GM12878 (cell line): ENCODE results near the gene PPP1R37. TPM values are rescaled to one million over a fixed set of nuclear protein-coding genes. Genes with fewer than 3 reads are reported as not detected.

Experiments used
- ATAC-seq: fragments of 200-7000 bp; cut with Tn5 transposase; 3 replicates; pipeline ENCODE4 v1.9.1; 2020; ENCODE audit warnings: mild to moderate bottlenecking, moderate library complexity
- BruUV-seq: library from RNA; stranded (reverse); fragments of 400-500 nt; replicated peaks from 2 replicates; lab custom pipeline; 2021; lab: Mats Ljungman, UMichigan
- CTCF ChIA-PET: fragments of 300-600 bp; sonication (Branson Sonifier 250); formaldehyde crosslinking; extraction: SDS; loops from one replicate; lab custom pipeline; 2021; ENCODE audit warnings: inconsistent platforms; lab: Yijun Ruan, JAX
- POLR2A ChIA-PET: fragments of 350-600 bp; formaldehyde crosslinking; extraction: SDS; loops from one replicate; lab custom pipeline; 2021; ENCODE audit warnings: inconsistent platforms; lab: Charles Lee
- RAD21 ChIA-PET: fragments of 300-600 bp; sonication (Branson Sonifier 250); formaldehyde crosslinking; loops from one replicate; lab custom pipeline; 2023; ENCODE audit warnings: antibody characterized with exemption; ENCODE audit not compliant: unreplicated experiment; lab: Charles Lee
- SMC1A ChIA-PET: fragments of 300-600 bp; sonication (Branson Sonifier 250); formaldehyde crosslinking; loops from one replicate; lab custom pipeline; 2023; ENCODE audit not compliant: unreplicated experiment, uncharacterized antibody; lab: Charles Lee
- DNase-seq: peaks from one replicate; pipeline ENCODE4 v3.0.0-alpha.2; 2011; ENCODE audit warnings: low read depth, low spot score
- FAIRE-seq: peaks from 3 replicates; lab custom pipeline; 2011; peaks lifted over from hg19 to GRCh38; lab: Jason Lieb, UNC
- H2AFZ ChIP-seq: 2 replicates; pipeline ENCODE4 v1.6.0; 2011; ENCODE audit warnings: low read depth, low read length, control low read depth; ENCODE audit not compliant: control insufficient read depth
- H3K27ac ChIP-seq: 2 replicates; pipeline ENCODE4 v1.5.1; 2011; ENCODE audit warnings: control low read depth; ENCODE audit not compliant: control insufficient read depth, insufficient read depth
- H3K27me3 ChIP-seq, 2 experiments: replicated peaks in 1 of 2; 2 replicates each; pipeline versions ENCODE4 v1.6.0 to v1.6.1; 2011; ENCODE audit warnings: low read length in 1 of 2; ENCODE audit not compliant: control insufficient read depth in 2 of 2, insufficient read depth in 2 of 2
- H3K36me3 ChIP-seq, 2 experiments: 2 replicates each; pipeline ENCODE4 v1.5.1; 2011; ENCODE audit warnings: low read length in 1 of 2; ENCODE audit not compliant: control insufficient read depth in 2 of 2, insufficient read depth in 2 of 2
- H3K4me1 ChIP-seq: 2 replicates; pipeline ENCODE4 v1.6.1; 2011; ENCODE audit warnings: mild to moderate bottlenecking, low read length, moderate library complexity, mixed read lengths; ENCODE audit not compliant: control insufficient read depth, insufficient read depth
- H3K4me2 ChIP-seq: 2 replicates; pipeline ENCODE4 v1.6.0; 2011; ENCODE audit warnings: control low read depth; ENCODE audit not compliant: control insufficient read depth, insufficient read depth
- H3K4me3 ChIP-seq: fragments of 200-600 bp; sonication (generic); 2 replicates; pipeline ENCODE4 v1.5.1; 2016
- H3K79me2 ChIP-seq: 2 replicates; pipeline ENCODE4 v1.6.0; 2011; ENCODE audit warnings: low read length; ENCODE audit not compliant: control insufficient read depth, insufficient read depth
- H3K9ac ChIP-seq: 2 replicates; pipeline ENCODE4 v1.8.0; 2011; ENCODE audit warnings: low read length, control low read depth, mixed read lengths; ENCODE audit not compliant: control insufficient read depth, insufficient read depth
- H3K9me3 ChIP-seq: replicated peaks from 3 replicates; pipeline ENCODE4 v1.5.1; 2011; ENCODE audit warnings: mild to moderate bottlenecking, low read length; ENCODE audit not compliant: control insufficient read depth, insufficient read depth
- H4K20me1 ChIP-seq: 2 replicates; pipeline ENCODE4 v1.6.0; 2011; ENCODE audit not compliant: control insufficient read depth, insufficient read depth
- PML ChIP-seq: IDR thresholded peaks from 2 replicates; pipeline ENCODE4 v1.6.1; 2012; ENCODE audit warnings: low read length, inconsistent platforms
- SMAD1 ChIP-seq: fragments of 450-650 bp; IDR thresholded peaks from 2 replicates; pipeline ENCODE4 v1.6.1; 2018; ENCODE audit warnings: mild to moderate bottlenecking, low read depth; ENCODE audit not compliant: partially characterized antibody
- TCF3 ChIP-seq: IDR thresholded peaks from 2 replicates; pipeline ENCODE4 v1.6.1; 2012; ENCODE audit warnings: low read depth, mild to moderate bottlenecking, low read length, borderline replicate concordance; ENCODE audit not compliant: insufficient read depth
- WRNIP1 ChIP-seq: IDR thresholded peaks from 2 replicates; pipeline ENCODE4 v1.6.1; 2011; ENCODE audit warnings: low read depth, low read length, improper control_type of control experiment, borderline replicate concordance
- WGBS: methylation state at CpG from one replicate; pipeline ENCODE4 v1.1.6; 2016; ENCODE audit warnings: low lambda C conversion rate; ENCODE audit not compliant: insufficient replicate concordance, insufficient coverage; ENCODE audit errors: missing lambda C conversion rate; 5-methylcytosine and 5-hydroxymethylcytosine counted together
- in situ Hi-C: fragments of 300-500 bp; cut with MboI; formaldehyde crosslinking; loops from 9 replicates; pipeline ENCODE4 v1.14.3; 2018; ENCODE audit warnings: mixed read lengths
- intact Hi-C: fragments of 100-400 bp; cut with micrococcal nuclease; formaldehyde crosslinking; loops from one replicate; pipeline ENCODE4 v1.14.2; 2022; ENCODE audit not compliant: unreplicated experiment
- polyA plus RNA-seq, 11 experiments: library from polyadenylated mRNA; depleted of rRNA in 4 of 11; unstranded in 6 of 11; stranded (reverse) in 5 of 11; fragments of >200 nt; fragmentation: Nextera tagmentation in 4 of 11; fragmentation: Illumina TruSeq in 1 of 11; extraction: Ambion mirVana in 4 of 11; extraction: Trizol in 1 of 11; gene quantifications; 1 replicate in 1 of 11; 2 replicates in 10 of 11; pipeline versions ENCODE4 v1.2.1 to v1.2.3, GENCODE V29; 2011 to 2016; ENCODE audit warnings: inconsistent platforms in 2 of 11, missing spikeins in 2 of 11, low read depth in 1 of 11
- total RNA-seq, 4 experiments: library from RNA; depleted of rRNA in 3 of 4; stranded (reverse); fragments of >200 nt in 3 of 4; fragmentation: Illumina TruSeq in 1 of 4; extraction: Trizol in 1 of 4; gene quantifications; 2 replicates each; pipeline versions ENCODE4 v1.2.1 to v1.2.3, GENCODE V29; 2013 to 2021
- TF ChIP-seq, protein P1 (sequence below): fragments of 450-650 bp; IDR thresholded peaks from 2 replicates; pipeline ENCODE4 v1.6.1; 2016; ENCODE audit warnings: mild to moderate bottlenecking
- TF ChIP-seq, protein P2 (sequence below): fragments of 450-650 bp; IDR thresholded peaks from 2 replicates; pipeline ENCODE4 v1.6.1; 2017; ENCODE audit warnings: low read depth, mild to moderate bottlenecking, moderate library complexity
- TF ChIP-seq, protein P3 (sequence below): fragments of 450-650 bp; IDR thresholded peaks from 2 replicates; pipeline ENCODE4 v1.6.1; 2017; ENCODE audit warnings: antibody characterized with exemption, mild to moderate bottlenecking, moderate library complexity

PPP1R37 gene
- total and polyA plus RNA-seq, 10 of the 15 experiments (the other 5 are each of a cell fraction or from before 2014, with no cell fraction given) = 0.09 to 21.3 (median 5.1) TPM; not detected in 1

DNA sequence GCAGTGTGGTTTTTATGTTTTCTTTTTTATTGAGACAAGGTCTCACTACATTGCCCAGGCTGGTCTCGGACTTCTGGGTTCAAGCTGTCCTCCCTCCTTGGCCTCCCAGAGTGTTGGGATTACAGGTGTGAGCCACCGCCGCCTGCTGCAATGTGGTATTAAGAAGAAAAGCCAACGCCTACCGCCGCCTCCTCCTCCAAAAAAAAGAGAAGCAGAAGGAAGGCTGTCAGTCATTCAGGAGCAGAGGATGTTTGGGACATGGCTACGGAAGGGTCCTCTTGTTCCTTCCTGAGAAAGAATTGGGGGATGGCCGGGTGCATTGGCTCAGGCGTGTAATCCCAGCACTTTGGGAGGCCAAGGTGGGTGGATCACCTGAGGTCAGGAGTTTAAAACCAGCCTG lies 1.2 kb downstream of the PPP1R37 start:
- no peak for ATAC-seq
- Histone ChIP-seq H3K4me3 (peak overlapping the region; percentile 93), H3K36me3 (peaks cover 9 to 15% of the 10 kb centered on the region in 2 experiments), H3K9ac (peak overlapping the region; percentile 97), H3K4me2 (peak overlapping the region; percentile 48), H3K27me3 (no peaks in the 10 kb centered on the region)
- RAD21 ChIA-PET = interaction anchor here (1.2 kb wide), 1 partner anchor 93 kb away, joined by 3 read pairs; no protein-coding TSS in a partner anchor
- BruUV-seq = no TSS peak
- CTCF ChIA-PET = interaction anchor here (0.7 to 1.5 kb wide), 2 partner anchors 31 to 37 kb away, joined by 3 to 5 read pairs; no protein-coding TSS in a partner anchor
- SMC1A ChIA-PET = no interaction called here
- in situ Hi-C loops = no loop called here
- intact Hi-C loops = loop anchor here (5.0 to 10.0 kb wide), 3 partner anchors 83 to 391 kb away; partner anchors contain the start of genes BLOC1S3 and TRAPPC6A
- WGBS = 41% methylated on average over 9 of the region's 9 CpGs
- TF ChIP-seq WRNIP1 = no peak
- TF ChIP-seq, protein P1, sequence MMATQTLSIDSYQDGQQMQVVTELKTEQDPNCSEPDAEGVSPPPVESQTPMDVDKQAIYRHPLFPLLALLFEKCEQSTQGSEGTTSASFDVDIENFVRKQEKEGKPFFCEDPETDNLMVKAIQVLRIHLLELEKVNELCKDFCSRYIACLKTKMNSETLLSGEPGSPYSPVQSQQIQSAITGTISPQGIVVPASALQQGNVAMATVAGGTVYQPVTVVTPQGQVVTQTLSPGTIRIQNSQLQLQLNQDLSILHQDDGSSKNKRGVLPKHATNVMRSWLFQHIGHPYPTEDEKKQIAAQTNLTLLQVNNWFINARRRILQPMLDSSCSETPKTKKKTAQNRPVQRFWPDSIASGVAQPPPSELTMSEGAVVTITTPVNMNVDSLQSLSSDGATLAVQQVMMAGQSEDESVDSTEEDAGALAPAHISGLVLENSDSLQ = peak; percentile 59
- TF ChIP-seq, all 136 proteins: peak for 1
- FAIRE-seq (no peak), DNase-seq (no peak)
- Histone ChIP-seq H3K4me1 (peaks cover 9% of the 10 kb centered on the region), H2AFZ (no peak overlapping the region), H4K20me1 (peaks cover 5% of the 10 kb centered on the region; the same call in 1 of the 2 replicates), H3K79me2 (peaks cover 61% of the 10 kb centered on the region), H3K9me3 (peaks cover 2% of the 10 kb centered on the region; the same call in 2 of the 3 replicates), H3K27ac (0 out of 2 replicates have a peak overlapping the region, but pooled peaks have one; percentile 98)
- POLR2A ChIA-PET = interaction anchor here (0.8 kb wide), 1 partner anchor 25 kb away, joined by 3 read pairs; no protein-coding TSS in a partner anchor

DNA sequence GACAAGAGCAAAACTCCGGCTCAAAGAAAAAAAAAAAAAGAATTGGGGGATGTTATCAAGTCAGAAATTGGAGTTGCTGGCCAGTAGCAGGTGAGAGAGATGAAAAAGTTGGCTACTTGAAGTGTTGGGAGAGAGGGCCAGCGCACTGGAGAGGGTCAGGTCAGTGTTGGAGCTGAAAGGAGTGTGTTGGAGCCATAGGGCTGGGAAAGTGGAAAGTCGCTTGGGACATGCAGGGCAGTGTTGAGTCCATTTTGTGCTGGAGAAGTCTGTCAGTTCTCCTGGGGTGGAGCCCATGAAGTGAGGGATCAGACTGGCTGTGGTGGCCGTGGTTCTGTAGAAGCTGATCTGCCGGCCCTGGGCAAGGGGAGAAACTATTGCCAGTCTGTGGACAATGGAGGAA lies 1.7 kb downstream of the PPP1R37 start:
- ChIA-PET CTCF (interaction anchor here (0.7 to 1.5 kb wide), 2 partner anchors 30 to 37 kb away, joined by 3 to 5 read pairs; no protein-coding TSS in a partner anchor), SMC1A (interaction anchor here (1.0 kb wide), 1 partner anchor 49 kb away, joined by 3 read pairs; no protein-coding TSS in a partner anchor), RAD21 (interaction anchor here (1.2 kb wide), 1 partner anchor 92 kb away, joined by 3 read pairs; no protein-coding TSS in a partner anchor), POLR2A (interaction anchor here (0.8 kb wide), 1 partner anchor 24 kb away, joined by 3 read pairs; no protein-coding TSS in a partner anchor)
- H3K27ac ChIP-seq = no peak overlapping the region; the same call in 1 of the 2 replicates
- peaks cover 2% of the 10 kb centered on the region; the same call in 2 of the 3 replicates for H3K9me3 ChIP-seq
- DNase-seq (no peak), FAIRE-seq (no peak), ATAC-seq (no peak)
- peak overlapping the region; percentile 97; the same call in 1 of the 2 replicates for H3K9ac ChIP-seq
- no TSS peak for BruUV-seq
- peaks cover 9% of the 10 kb centered on the region for H3K4me1 ChIP-seq
- peak overlapping the region; percentile 93 for H3K4me3 ChIP-seq
- H2AFZ ChIP-seq = no peak overlapping the region
- intact Hi-C loops (loop anchor here (5.0 to 10.0 kb wide), 3 partner anchors 83 to 390 kb away; partner anchors contain the start of genes BLOC1S3 and TRAPPC6A), in situ Hi-C loops (no loop called here)
- 96% methylated on average over 5 of the region's 5 CpGs for WGBS
- H3K27me3 ChIP-seq = no peaks in the 10 kb centered on the region
- peaks cover 9 to 15% of the 10 kb centered on the region in 2 experiments for H3K36me3 ChIP-seq
- H3K4me2 ChIP-seq = peak overlapping the region; percentile 48
- H4K20me1 ChIP-seq = peaks cover 6% of the 10 kb centered on the region; the same call in 1 of the 2 replicates
- H3K79me2 ChIP-seq = peaks cover 64% of the 10 kb centered on the region
- TF ChIP-seq, protein P2, sequence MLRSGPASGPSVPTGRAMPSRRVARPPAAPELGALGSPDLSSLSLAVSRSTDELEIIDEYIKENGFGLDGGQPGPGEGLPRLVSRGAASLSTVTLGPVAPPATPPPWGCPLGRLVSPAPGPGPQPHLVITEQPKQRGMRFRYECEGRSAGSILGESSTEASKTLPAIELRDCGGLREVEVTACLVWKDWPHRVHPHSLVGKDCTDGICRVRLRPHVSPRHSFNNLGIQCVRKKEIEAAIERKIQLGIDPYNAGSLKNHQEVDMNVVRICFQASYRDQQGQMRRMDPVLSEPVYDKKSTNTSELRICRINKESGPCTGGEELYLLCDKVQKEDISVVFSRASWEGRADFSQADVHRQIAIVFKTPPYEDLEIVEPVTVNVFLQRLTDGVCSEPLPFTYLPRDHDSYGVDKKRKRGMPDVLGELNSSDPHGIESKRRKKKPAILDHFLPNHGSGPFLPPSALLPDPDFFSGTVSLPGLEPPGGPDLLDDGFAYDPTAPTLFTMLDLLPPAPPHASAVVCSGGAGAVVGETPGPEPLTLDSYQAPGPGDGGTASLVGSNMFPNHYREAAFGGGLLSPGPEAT = no peak
- TF ChIP-seq TCF3 = no peak
- TF ChIP-seq, protein P3, sequence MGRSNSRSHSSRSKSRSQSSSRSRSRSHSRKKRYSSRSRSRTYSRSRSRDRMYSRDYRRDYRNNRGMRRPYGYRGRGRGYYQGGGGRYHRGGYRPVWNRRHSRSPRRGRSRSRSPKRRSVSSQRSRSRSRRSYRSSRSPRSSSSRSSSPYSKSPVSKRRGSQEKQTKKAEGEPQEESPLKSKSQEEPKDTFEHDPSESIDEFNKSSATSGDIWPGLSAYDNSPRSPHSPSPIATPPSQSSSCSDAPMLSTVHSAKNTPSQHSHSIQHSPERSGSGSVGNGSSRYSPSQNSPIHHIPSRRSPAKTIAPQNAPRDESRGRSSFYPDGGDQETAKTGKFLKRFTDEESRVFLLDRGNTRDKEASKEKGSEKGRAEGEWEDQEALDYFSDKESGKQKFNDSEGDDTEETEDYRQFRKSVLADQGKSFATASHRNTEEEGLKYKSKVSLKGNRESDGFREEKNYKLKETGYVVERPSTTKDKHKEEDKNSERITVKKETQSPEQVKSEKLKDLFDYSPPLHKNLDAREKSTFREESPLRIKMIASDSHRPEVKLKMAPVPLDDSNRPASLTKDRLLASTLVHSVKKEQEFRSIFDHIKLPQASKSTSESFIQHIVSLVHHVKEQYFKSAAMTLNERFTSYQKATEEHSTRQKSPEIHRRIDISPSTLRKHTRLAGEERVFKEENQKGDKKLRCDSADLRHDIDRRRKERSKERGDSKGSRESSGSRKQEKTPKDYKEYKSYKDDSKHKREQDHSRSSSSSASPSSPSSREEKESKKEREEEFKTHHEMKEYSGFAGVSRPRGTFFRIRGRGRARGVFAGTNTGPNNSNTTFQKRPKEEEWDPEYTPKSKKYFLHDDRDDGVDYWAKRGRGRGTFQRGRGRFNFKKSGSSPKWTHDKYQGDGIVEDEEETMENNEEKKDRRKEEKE = no peak
- no peak for TF ChIP-seq SMAD1
- TF ChIP-seq PML = no peak
